ENCODE data around the gene FILIP1L. TPM values are rescaled to one million over a fixed set of nuclear protein-coding genes. Genes with fewer than 3 reads are reported as not detected.

The FILIP1L gene
- polyA plus RNA-seq, 1 of the 3 experiments (the other 2 are of a cell fraction), result 26.8 TPM

- Histone ChIP-seq H3K79me2 (ENCODE audit: insufficient read depth) (no peaks in the 10 kb centered on the region), H3K4me2 (peak overlapping the region; percentile 35; the same call in 1 of the 2 replicates), H3K4me3 (ENCODE audit: low read depth in 2 of 2, low read length in 1 of 2) (no peak overlapping the region; a peak in 1 of 4 replicates), H3K4me1 (ENCODE audit: control insufficient read depth in 1 of 2, insufficient read depth in 2 of 2, low read depth in 1 of 2, low read length in 1 of 2) (peaks cover 3 to 20% of the 10 kb centered on the region in 2 experiments), H3K9me3 (no peaks in the 10 kb centered on the region), H3F3A (replicated peaks; ENCODE audit: insufficient read depth) (peaks cover 17% of the 10 kb centered on the region), H3K27me3 (ENCODE audit: insufficient read depth) (no peaks in the 10 kb centered on the region), H3K9ac (no peak overlapping the region), H4K20me1 (ENCODE audit: insufficient read depth) (no peaks in the 10 kb centered on the region), H2AFZ (ENCODE audit: low read depth) (peak overlapping the region; percentile 42; the same call in 1 of the 2 replicates), H3K36me3 (replicated peaks in 1 of 2; ENCODE audit: control insufficient read depth in 1 of 2, insufficient read depth in 2 of 2, low read length in 1 of 2) (no peaks in the 10 kb centered on the region), H3K27ac (ENCODE audit: low read depth in 2 of 2, low read length in 1 of 2) (peak overlapping the region in 1 of 2 experiments; percentile 52; a peak in 2 of 4 replicates), H3K9me2 (no peaks in the 10 kb centered on the region)
- TF ChIP-seq FOSL2 (IDR thresholded peaks at IDR 0.05; ENCODE audit: borderline replicate concordance, low read depth) (0 out of 2 replicates have a peak, but pooled peaks have one; percentile 19), SMC3 (IDR thresholded peaks at IDR 0.05; ENCODE audit: low read depth, low read length) (peak; percentile 26; the same call in 1 of the 2 replicates), RAD21 (IDR thresholded peaks at IDR 0.05; ENCODE audit: low read length) (peak; percentile 43), CTCF (IDR thresholded peaks at IDR 0.05) (peak; percentile 62), TEAD4 (IDR thresholded peaks at IDR 0.05; ENCODE audit: borderline replicate concordance, insufficient read depth) (no peak)
- ChIA-PET CTCF (interaction anchor here (0.5 to 3.0 kb wide), 7 partner anchors 21 to 847 kb away, joined by 3 to 13 read pairs (median 5); no protein-coding TSS in a partner anchor), POLR2A (no interaction called here)
- 62% methylated on average over 7 of the region's 7 CpGs for WGBS (ENCODE audit: low lambda C conversion rate)
- DNase-seq, result no peak
These were observed 24.3 kb downstream of the FILIP1L start for GRCh38 chr3:100089812-100090668.

GRCh38 chr3:100088735-100089368 lies 25.4 kb downstream of the FILIP1L start:
- whole genome bisulfite sequencing (ENCODE audit: low lambda C conversion rate), result 77% methylated on average over 2 of the region's 2 CpGs
- peaks cover 14% of the 10 kb centered on the region for H3F3A ChIP-seq (replicated peaks; ENCODE audit: insufficient read depth)
- H3K4me1 ChIP-seq (ENCODE audit: control insufficient read depth in 1 of 2, insufficient read depth in 2 of 2, low read depth in 1 of 2, low read length in 1 of 2), result peaks cover 3 to 20% of the 10 kb centered on the region in 2 experiments
- H3K4me2 ChIP-seq, result no peak overlapping the region
- no peaks in the 10 kb centered on the region for H3K27me3 ChIP-seq (ENCODE audit: insufficient read depth)
- H3K9ac ChIP-seq, result no peak overlapping the region
- ChIA-PET POLR2A (no interaction called here), CTCF (interaction anchor here (1.0 to 3.0 kb wide), 7 partner anchors 14 to 257 kb away, joined by 3 to 13 read pairs (median 3); no protein-coding TSS in a partner anchor)
- no peaks in the 10 kb centered on the region for H3K9me3 ChIP-seq
- H3K27ac ChIP-seq (ENCODE audit: low read depth in 2 of 2, low read length in 1 of 2), result peak overlapping the region in 1 of 2 experiments; percentile 52; a peak in 1 of 4 replicates
- TF ChIP-seq TEAD4 (IDR thresholded peaks at IDR 0.05; ENCODE audit: borderline replicate concordance, insufficient read depth) (no peak), USF1 (IDR thresholded peaks at IDR 0.05; ENCODE audit: borderline replicate concordance, low read depth) (no peak), RCOR1 (IDR thresholded peaks at IDR 0.05; ENCODE audit: low read length) (no peak), ELF1 (IDR thresholded peaks at IDR 0.05) (no peak), ZBTB33 (IDR thresholded peaks at IDR 0.05; ENCODE audit: borderline replicate concordance, low read depth) (no peak), USF2 (IDR thresholded peaks at IDR 0.05; ENCODE audit: borderline replicate concordance, low read depth, low read length) (no peak), FOXM1 (IDR thresholded peaks at IDR 0.05; ENCODE audit: low read depth) (no peak)
- no peaks in the 10 kb centered on the region for H3K9me2 ChIP-seq
- no peaks in the 10 kb centered on the region for H4K20me1 ChIP-seq (ENCODE audit: insufficient read depth)
- no peak for DNase-seq
- no peaks in the 10 kb centered on the region for H3K79me2 ChIP-seq (ENCODE audit: insufficient read depth)
- no peak overlapping the region for H2AFZ ChIP-seq (ENCODE audit: low read depth)
- no peaks in the 10 kb centered on the region for H3K36me3 ChIP-seq (replicated peaks in 1 of 2; ENCODE audit: control insufficient read depth in 1 of 2, insufficient read depth in 2 of 2, low read length in 1 of 2)
- H3K4me3 ChIP-seq (ENCODE audit: low read depth in 2 of 2, low read length in 1 of 2), result no peak overlapping the region

Data from SK-N-SH (cell line).